Glomerular endothelial cell (primary cell): ENCODE measurements around the gene GABRR3. TPM values are rescaled to one million over a fixed set of nuclear protein-coding genes. Genes with fewer than 3 reads are reported as not detected.

Experiments
- DNase-seq: peaks from one replicate; pipeline ENCODE4 v3.0.0-alpha.2; 2011; ENCODE audit warnings: low read depth, low spot score; ENCODE audit errors: extremely low read depth
- total RNA-seq: library from RNA; depleted of rRNA; stranded (reverse); fragments of >200 nt; gene quantifications from 2 replicates; pipeline ENCODE4 v1.2.3, GENCODE V29; 2015

The GABRR3 gene
- total RNA-seq, 1 donor from 2014 or later, result not detected

DNA sequence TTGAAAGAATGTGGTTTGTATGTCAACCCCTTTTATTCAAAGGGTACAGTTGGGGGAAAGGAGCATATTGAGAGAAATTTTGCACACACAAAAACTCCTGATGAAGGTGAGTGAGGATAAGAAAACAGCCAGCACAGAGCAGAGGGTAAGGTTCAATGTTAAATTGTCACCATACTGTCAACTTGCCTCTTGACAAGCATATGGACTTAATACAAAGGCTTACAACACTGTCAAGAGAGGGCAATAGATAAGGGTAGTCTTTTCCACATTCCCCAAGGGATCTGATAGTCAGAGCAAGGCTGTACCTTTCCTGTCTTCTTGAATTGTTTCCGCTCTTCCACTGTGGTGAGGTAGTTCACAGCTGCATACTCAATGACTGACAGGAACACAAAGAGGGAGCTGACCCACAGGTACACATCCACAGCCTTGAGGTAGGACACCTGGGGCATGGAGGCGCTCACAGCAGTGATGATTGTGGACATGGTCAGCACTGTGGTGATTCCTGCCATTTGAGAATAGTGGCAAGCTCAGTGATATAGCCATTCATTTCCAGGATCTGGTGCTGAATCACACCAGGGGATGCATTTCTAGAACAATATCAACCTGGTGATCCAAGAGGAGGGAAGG lies 42.5 kb downstream of the GABRR3 start:
- no peak for DNase-seq

GRCh38 chr3:97991293-97991682 lies 43.8 kb downstream of the GABRR3 start:
- no peak for DNase-seq

DNA sequence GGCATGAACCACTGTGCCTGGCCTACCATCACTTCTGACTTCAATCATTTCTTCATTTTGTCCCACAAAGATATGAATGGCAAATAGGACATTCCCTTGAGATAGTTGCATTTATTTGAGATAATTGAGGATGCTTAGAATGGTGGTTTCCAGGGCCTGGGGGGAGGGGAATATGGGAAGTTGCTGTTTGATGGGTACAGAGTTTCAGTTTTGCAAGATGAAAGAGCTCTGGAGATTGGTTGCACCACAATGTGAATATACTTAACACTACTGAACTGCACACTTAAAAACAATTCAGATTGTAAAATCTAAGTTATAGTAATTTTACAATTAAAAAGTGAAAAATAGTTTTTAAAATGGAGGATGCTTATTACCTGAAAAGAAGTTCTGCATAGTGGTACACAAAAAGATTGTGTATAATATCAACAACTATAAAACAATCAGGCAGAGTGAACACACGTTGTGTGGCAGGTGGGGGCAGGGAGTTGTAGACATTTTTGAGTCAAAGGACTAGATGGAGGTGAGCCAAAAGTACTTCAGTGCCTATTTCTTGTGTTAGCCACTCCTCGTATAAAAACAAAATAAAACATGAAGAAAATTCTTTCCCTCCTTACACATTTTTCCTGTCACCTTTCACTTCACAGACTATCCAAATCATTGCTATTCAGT lies 44.4 kb downstream of the GABRR3 start:
- no peak for DNase-seq

- DNase-seq, result no peak
Measured at GRCh38 chr3:97988784-97989568, 46.1 kb downstream of the GABRR3 start.

GRCh38 chr3:97987306-97987705 lies 47.8 kb downstream of the GABRR3 start:
- no peak for DNase-seq

DNA sequence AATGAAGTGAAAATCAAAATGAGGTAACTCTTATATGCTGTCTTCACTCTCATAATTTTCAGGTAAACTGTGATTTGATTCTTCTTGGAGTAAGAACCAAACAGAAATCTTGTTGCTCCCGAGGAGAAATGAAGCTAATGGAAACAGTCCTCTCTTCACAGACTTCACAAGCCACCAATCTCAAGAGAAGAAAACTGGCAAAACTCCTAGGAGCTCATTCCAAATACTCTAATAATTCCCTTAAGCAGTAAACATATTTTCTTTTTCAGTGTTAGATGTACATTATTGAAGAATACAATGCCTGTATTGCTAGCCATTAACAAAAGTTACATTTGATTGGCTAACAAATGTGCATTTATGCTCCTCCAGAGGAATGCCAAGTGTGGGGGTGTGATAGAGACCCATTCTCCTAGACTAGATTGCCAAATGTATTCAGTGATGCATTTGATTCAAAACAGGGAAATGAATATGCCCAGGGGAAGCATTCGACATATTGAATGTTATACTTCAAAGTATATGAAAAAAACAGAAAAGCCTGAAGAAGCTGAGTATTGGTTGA lies 51.1 kb downstream of the GABRR3 start:
- no peak for DNase-seq

DNA sequence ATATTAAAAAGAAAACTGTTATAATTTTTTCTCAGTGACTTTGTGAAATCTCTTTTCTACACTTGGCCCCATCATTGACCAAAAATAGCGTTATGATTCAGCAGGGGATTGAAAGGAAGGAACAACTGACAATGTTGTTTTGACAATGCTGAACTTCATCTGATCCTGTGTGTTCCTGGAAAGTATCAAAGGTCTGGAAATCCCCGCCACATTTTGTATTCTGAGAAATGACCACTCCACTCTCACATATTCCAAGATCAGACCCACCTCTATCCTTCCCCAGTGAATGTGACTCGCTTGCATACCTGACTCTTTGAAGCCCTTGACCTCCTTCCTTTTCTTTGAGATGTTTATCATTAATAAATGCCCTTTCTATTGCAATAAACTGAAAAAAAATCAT lies 53.2 kb downstream of the GABRR3 start:
- DNase-seq, result no peak

DNA sequence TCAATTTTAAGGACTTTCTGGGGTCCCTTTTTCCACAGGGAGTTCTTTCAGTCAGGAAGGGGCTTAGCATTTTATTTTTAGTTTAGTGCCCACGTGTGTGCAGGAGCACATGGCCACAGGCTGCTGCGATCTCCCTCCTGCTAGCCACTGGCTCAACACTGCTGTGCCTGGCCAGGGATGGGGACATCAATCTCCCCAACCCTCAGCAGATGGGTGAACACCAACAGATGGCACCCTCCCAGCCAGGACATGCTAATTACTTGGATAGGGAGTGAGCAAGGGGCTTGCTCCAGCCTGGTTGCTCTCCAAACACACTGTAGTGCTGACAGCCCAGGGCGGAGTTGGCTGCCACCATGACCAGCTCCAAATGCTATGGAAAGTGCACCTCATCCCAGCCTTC lies 55.5 kb downstream of the GABRR3 start:
- DNase-seq, result no peak

DNA sequence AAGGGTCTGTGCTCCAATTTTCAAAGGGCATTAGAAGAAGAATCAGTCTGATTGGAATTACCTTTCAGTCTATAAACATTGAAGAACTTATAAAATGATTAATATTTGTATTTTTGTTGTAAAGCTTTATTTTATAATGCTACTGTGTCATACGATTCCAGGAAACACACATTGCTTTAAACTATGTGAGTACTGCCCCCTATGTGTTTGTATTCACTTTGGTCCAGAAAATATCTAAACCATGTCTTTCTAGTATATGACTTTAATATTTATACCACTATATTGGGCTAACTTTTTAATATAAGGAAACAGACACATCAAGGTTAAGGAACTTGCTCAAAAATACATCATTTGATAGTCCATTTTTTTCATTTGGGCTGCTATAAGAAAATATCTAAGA lies 59.6 kb downstream of the GABRR3 start:
- no peak for DNase-seq

DNA sequence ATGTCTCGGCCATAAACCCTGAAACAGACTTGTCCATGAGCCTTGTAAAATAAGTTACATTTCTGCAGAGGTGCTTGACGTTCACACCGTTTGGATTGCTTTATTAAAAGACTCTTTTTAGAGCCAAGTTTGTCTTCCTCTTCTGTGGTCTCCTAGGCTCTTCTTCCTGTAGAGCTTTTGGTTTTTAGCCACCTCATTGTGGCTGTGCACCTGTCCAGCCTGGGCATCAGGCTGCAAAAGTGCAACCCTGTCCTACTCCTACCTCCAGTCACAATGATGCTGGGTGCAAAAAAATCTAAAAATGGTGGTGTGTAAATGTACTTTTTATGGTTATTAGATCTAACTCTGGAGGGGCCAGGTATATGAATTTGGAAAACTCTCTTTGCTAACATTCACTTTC lies 60.1 kb downstream of the GABRR3 start:
- no peak for DNase-seq

GRCh38 chr3:97972976-97973375 lies 62.1 kb downstream of the GABRR3 start:
- no peak for DNase-seq

DNA sequence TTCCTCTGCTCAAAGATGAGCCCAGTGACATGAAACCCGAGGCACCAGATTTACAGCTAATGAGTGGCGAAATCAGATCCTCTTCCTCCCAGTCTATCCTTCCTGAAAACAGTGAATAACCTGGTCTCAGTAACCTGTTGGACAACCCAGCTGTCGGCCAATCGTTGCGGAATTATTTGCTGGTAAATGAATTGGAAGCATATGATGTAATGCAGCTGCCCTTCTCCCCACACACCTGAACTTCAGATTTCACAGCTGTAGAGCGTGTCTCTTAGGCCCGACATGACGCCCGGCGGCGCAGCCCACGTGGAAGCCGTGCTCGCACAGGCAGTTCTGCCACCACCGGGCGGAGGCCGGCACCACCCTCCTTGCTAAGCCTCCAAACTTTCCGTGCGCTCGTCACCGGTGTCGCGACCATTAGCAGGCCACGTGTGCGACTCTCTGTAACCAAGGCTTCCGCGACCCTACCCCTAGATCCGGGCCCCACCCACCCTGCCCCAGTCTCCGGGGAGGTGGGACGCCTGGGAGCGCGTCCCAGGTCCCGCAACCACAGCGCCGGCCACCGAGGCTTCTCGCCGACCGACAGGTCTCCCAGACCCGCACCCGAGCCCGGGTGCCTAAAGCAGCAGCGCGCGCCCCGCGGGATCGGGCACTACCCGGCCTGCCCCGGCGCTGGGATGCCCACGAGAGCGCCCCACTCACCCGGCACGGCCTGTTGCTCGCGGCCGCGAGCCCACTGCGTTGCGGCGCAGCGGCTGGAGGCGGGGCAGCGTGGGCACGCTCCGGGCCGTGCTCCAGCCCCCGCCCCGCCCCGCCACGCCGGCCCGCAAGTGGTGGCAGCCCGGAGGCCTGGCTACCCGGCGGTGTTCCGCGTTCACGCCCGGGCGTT lies 63.2 kb downstream of the GABRR3 start, which contains the start of gene RIOX2:
RIOX2 (minus strand) TSS at position 753 of the 889 bp plus-strand sequence. CDS start 4,838 bp downstream, outside the sequence.
- DNase-seq, result no peak

GRCh38 chr3:97970956-97971620 lies 64.0 kb downstream of the GABRR3 start:
- DNase-seq, result no peak

DNA sequence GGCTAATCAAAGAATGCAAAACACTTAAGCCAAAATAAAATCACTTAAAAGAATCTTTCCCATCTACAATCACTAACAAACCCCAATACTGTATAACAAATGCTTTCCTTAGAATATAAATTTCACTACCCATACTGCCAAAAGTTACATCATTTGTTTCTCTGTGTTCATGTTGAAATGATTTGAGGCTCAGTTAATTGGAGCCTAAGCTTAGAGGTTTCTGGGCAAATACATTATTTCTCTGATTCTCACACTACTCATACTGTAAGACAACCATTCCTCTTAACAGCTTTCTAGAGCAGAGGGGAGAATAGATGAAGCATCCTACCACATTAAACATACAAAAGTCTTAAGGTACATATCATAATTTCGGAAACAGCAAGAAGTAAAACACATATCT lies 65.0 kb downstream of the GABRR3 start:
- DNase-seq, result no peak

DNA sequence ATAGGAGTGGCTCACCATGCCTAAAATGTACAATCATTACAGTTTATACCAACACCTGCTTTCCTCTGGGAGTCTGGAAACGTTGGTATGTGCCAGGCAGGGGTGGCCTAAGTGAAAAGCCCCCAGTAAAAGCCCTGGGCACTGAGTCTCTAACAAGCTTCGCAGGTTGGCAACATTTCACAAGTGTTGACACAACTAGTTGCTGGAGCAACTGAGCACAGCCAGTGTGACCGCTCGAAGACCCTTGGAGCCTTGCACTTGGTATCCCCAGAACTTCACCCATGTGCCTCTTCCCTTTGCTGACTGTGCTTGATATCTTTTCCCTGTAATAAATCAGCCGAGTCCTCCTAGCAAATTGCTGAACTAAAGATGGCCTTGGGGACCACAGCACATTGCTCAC lies 65.6 kb downstream of the GABRR3 start:
- no peak for DNase-seq

GRCh38 chr3:97968376-97968775 lies 66.7 kb downstream of the GABRR3 start:
- no peak for DNase-seq

- no peak for DNase-seq
Measured at GRCh38 chr3:97967966-97968365, 67.1 kb downstream of the GABRR3 start.

DNA sequence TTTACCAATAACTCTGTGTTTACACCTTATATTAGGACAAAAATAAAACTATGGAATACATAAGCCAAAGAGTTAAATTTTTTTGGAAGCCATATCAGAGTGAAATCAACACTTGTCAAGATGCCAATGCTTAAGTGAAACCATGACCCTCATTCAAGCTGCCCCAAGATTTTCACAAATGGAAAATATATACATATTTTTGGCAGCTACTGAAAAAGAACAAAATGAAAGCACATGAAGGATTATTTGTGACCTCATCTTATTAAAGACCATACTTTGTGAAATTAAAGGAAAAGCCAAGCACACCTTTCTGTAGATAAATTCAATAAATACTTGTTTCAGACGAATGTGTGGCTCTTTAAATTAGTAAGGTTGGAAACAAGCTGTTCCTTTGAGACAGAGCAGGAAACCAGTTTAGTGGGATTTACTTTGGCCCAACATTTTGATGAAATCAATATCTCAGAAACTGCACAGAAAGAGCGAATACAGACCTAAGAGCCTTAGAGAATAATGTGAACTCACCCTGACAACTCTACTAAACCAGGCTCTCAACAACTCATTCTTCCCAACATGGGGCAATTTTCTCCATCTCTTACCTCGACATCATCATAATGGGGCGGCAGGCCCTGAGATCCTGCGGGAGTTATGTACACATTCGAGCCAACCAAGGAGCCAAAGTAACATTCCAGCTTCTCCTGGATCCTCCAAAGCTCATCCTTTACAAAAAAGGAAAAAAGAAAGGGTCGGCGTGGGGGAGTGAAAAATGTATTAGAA lies 73.9 kb downstream of the GABRR3 start:
- DNase-seq, result no peak

DNA sequence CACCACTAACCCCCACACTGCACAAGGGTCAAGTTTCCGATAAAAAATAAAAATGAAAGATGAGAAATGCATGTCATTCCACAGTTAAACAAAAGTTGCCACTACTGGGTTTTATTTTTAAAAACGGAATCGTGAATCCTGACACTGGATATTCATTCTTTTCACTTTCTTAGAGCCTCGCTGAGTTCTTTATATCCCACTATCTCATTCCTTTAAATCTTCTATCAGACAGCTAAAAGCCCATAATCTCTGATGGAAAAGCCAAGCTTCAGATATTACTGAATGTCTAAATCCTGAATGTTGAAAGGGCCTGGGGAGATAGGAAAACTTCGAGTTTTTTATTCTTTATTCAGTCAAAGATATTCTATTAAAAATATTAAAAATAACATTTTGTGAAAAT lies 74.6 kb downstream of the GABRR3 start:
- no peak for DNase-seq
